Stomach (tissue), 9 donors: ENCODE data around the gene GSTA2. TPM values are rescaled to one million over a fixed set of nuclear protein-coding genes. Genes with fewer than 3 reads are reported as not detected.
A peak's percentile ranks its signal among the peaks of the same experiment; 100 is the strongest.
"Not testable (repeated sequence)": the region's sequence is repeated elsewhere in the genome, so short reads cannot be mapped to it uniquely, and the experiment has no call there.

Experiments
- DNase-seq, 2 donors: peaks; one replicate each; pipeline versions ENCODE4 v3.0.0 to v3.0.0-alpha.2; 2013 to 2019
- H3K27ac ChIP-seq, 5 donors: fragments of 200-600 bp in 4 of 5; sonication (generic) in 4 of 5; one replicate each; pipeline ENCODE4 v1.5.1; 2013 to 2019; ENCODE audit warnings: mild to moderate bottlenecking in 1 of 5, moderate library complexity in 1 of 5
- H3K27me3 ChIP-seq, 3 donors: fragments of 200-600 bp; sonication (generic); one replicate each; pipeline ENCODE4 v1.5.1; 2017 to 2019; ENCODE audit warnings: mixed run types in 1 of 3
- H3K36me3 ChIP-seq, 4 donors: fragments of 200-600 bp; sonication (generic); 1 replicate in 3 of 4; 2 replicates in 1 of 4; pipeline ENCODE4 v1.5.1; 2016 to 2019
- H3K4me1 ChIP-seq, 4 donors: fragments of 200-600 bp; sonication (generic); one replicate each; pipeline ENCODE4 v1.5.1; 2016 to 2019
- H3K4me3 ChIP-seq, 4 donors: fragments of 200-600 bp; sonication (generic) in 3 of 4; one replicate each; pipeline ENCODE4 v1.5.1; 2016 to 2019; ENCODE audit warnings: mild to moderate bottlenecking in 1 of 4
- H3K9me3 ChIP-seq, 4 donors: fragments of 200-600 bp; sonication (generic); one replicate each; pipeline ENCODE4 v1.5.1; 2016 to 2019
- CTCF ChIP-seq, 7 experiments: fragments of 450-650 bp in 4 of 7; fragments of 200-600 bp in 3 of 7; sonication (generic) in 3 of 7; IDR thresholded peaks; one replicate each; pipeline ENCODE4 v1.5.1; 2016 to 2019; ENCODE audit warnings: antibody characterized with exemption in 7 of 7, control low read depth in 2 of 7, mild to moderate bottlenecking in 1 of 7
- EP300 ChIP-seq: sonication (generic); formaldehyde crosslinking; IDR thresholded peaks from one replicate; pipeline ENCODE4 v1.6.1; 2017; ENCODE audit warnings: antibody characterized with exemption
- POLR2A ChIP-seq, 4 donors: fragments of 450-650 bp; IDR thresholded peaks; one replicate each; pipeline ENCODE4 v1.6.1; 2016; ENCODE audit warnings: antibody characterized with exemption in 4 of 4, control low read depth in 2 of 4, mild to moderate bottlenecking in 1 of 4, moderate library complexity in 1 of 4
- POLR2AphosphoS5 ChIP-seq, 3 donors: sonication (generic); formaldehyde crosslinking; IDR thresholded peaks; one replicate each; pipeline ENCODE4 v1.6.1; 2016; ENCODE audit warnings: antibody characterized with exemption in 3 of 3
- WGBS, 5 donors: extraction: QIAGEN DNeasy Blood & Tissue Kit in 3 of 5; methylation state at CpG; one replicate each; pipeline versions ENCODE4 v1.1.5 to v1.1.7; 2013 to 2018; 5-methylcytosine and 5-hydroxymethylcytosine counted together
- intact Hi-C: fragments of 100-400 bp; cut with DNase I; formaldehyde crosslinking; loops from one replicate; pipeline ENCODE4 v1.15.1; 2023; ENCODE audit warnings: low total_unique reads
- polyA plus RNA-seq, 3 donors: library from polyadenylated mRNA; stranded (reverse); fragments of 200-250 nt; gene quantifications; one replicate each; pipeline ENCODE4 v1.2.3, GENCODE V29; 2013
- total RNA-seq, 5 donors: library from RNA; depleted of rRNA; stranded (reverse); fragments of >200 nt; gene quantifications; one replicate each; pipeline versions ENCODE4 v1.1.0 to v1.2.3, GENCODE V29; 2014 to 2016
- donor health status: healthy with polysubstance abuse.
- donor health status: Bipolar disorder and iron deficiency.
- donor health status: healthy.

The GSTA2 gene
- total and polyA plus RNA-seq, 8 donors = 0.89 to 9.8 (median 5.8) TPM; not detected in 2

GRCh38 chr6:52801188-52801841 lies 38.0 kb upstream of the GSTA2 start:
- H3K9me3 ChIP-seq = no peaks in the 10 kb centered on the region
- TF ChIP-seq EP300 = no peak
- TF ChIP-seq POLR2AphosphoS5 (IDR thresholded peaks at IDR 0.05) = no peak
- TF ChIP-seq POLR2A (IDR thresholded peaks at IDR 0.05) = no peak
- TF ChIP-seq CTCF (IDR thresholded peaks at IDR 0.05) = no peak
- H3K27ac ChIP-seq = no peak overlapping the region
- 43 to 64% (median 48%) methylated on average over 2 of the region's 2 CpGs for WGBS, 5 donors
- no peak for DNase-seq
- no peaks in the 10 kb centered on the region for H3K27me3 ChIP-seq
- H3K36me3 ChIP-seq = no peaks in the 10 kb centered on the region
- H3K4me1 ChIP-seq = no peaks in the 10 kb centered on the region
- intact Hi-C loops = no loop called here
- no peak overlapping the region for H3K4me3 ChIP-seq

DNA sequence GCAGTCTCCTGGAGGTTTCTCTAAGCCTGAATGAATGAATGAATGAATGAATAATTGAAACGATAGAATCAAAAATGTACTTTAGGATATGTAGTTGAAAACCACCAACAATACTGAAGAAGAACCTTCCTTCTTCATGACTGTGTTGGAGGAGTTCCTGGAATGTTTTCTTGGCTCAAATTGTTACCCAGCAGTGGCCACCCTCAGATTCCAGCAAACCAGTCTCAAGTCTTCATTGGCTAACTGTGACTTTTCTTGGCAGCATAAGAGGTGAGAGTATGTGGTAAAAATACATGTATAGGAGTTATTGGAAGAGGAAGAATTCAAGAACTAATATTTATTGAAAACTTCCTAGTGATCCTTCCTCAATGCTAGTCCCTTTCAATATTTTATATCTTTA lies 36.0 kb upstream of the GSTA2 start:
- WGBS, 5 donors = 88 to 100% (median 94%) methylated on average over 1 of the region's 1 CpG
- H3K27ac ChIP-seq, H3K27me3 ChIP-seq, H3K4me1 ChIP-seq, H3K36me3 ChIP-seq, intact Hi-C loops, DNase-seq, H3K4me3 ChIP-seq, H3K9me3 ChIP-seq: not testable (repeated sequence)

- intact Hi-C loops = not testable (repeated sequence)
- WGBS, 5 donors = 81 to 90% (median 85%) methylated on average over 2 of the region's 2 CpGs
These were observed 31.1 kb upstream of the GSTA2 start for GRCh38 chr6:52794366-52794765.

GRCh38 chr6:52790861-52791260 lies 27.6 kb upstream of the GSTA2 start:
- Histone ChIP-seq H3K4me3 (no peak overlapping the region), H3K27me3 (no peaks in the 10 kb centered on the region), H3K36me3 (peaks cover 0 to 16% (median 0%) of the 10 kb centered on the region in 4 donors), H3K9me3 (peaks cover 0 to 11% (median 0%) of the 10 kb centered on the region in 4 donors), H3K4me1 (peaks cover 0 to 7% (median 4%) of the 10 kb centered on the region in 4 donors), H3K27ac (no peak overlapping the region)
- intact Hi-C loops = no loop called here
- TF ChIP-seq POLR2A (IDR thresholded peaks at IDR 0.05) (no peak), POLR2AphosphoS5 (IDR thresholded peaks at IDR 0.05) (no peak)
- WGBS, 5 donors = 0% methylated on average over 1 of the region's 1 CpG
- no peak for DNase-seq

More at GRCh38 chr6:52794366-52794765, 31.1 kb upstream of the GSTA2 start:
- not testable (repeated sequence) for DNase-seq, H3K4me1 ChIP-seq, H3K27me3 ChIP-seq, H3K4me3 ChIP-seq, H3K27ac ChIP-seq
- H3K36me3 ChIP-seq = peaks cover 0 to 16% (median 0%) of the 10 kb centered on the region in 4 donors
- peaks cover 0 to 11% (median 0%) of the 10 kb centered on the region in 4 donors for H3K9me3 ChIP-seq

- peaks cover 0 to 11% (median 0%) of the 10 kb centered on the region in 4 donors for H3K9me3 ChIP-seq
- 83 to 92% (median 88%) methylated on average over 1 of the region's 1 CpG for WGBS, 5 donors
- H3K27me3 ChIP-seq, intact Hi-C loops, H3K27ac ChIP-seq, DNase-seq, H3K4me3 ChIP-seq, H3K4me1 ChIP-seq: not testable (repeated sequence)
- H3K36me3 ChIP-seq = peaks cover 0 to 16% (median 0%) of the 10 kb centered on the region in 4 donors
These were observed 26.4 kb upstream of the GSTA2 start for GRCh38 chr6:52789658-52790057.

- H3K4me3 ChIP-seq = no peak overlapping the region
- DNase-seq = peak in 1 of 2 donors; percentile 21
- no peaks in the 10 kb centered on the region for H3K27me3 ChIP-seq
- H3K4me1 ChIP-seq = peaks cover 0 to 9% (median 5%) of the 10 kb centered on the region in 4 donors
- TF ChIP-seq POLR2AphosphoS5 (IDR thresholded peaks at IDR 0.05) (no peak), CTCF (IDR thresholded peaks at IDR 0.05) (no peak), POLR2A (IDR thresholded peaks at IDR 0.05) (no peak), EP300 (no peak)
- H3K9me3 ChIP-seq = peaks cover 0 to 11% (median 0%) of the 10 kb centered on the region in 4 donors
- intact Hi-C loops = no loop called here
- WGBS, 5 donors = 34 to 58% (median 47%) methylated on average over 3 of the region's 3 CpGs
- peak overlapping the region in 2 of 5 donors; percentile 17 to 38 for H3K27ac ChIP-seq
- H3K36me3 ChIP-seq = peaks cover 0 to 16% (median 0%) of the 10 kb centered on the region in 4 donors
These were observed 25.2 kb upstream of the GSTA2 start for GRCh38 chr6:52788478-52788877.
